ENCODE data around the gene PUS3.
"Not testable (repeated sequence)": the region's sequence is repeated elsewhere in the genome, so short reads cannot be mapped to it uniquely, and the experiment has no call there.

Gene PUS3

DNA sequence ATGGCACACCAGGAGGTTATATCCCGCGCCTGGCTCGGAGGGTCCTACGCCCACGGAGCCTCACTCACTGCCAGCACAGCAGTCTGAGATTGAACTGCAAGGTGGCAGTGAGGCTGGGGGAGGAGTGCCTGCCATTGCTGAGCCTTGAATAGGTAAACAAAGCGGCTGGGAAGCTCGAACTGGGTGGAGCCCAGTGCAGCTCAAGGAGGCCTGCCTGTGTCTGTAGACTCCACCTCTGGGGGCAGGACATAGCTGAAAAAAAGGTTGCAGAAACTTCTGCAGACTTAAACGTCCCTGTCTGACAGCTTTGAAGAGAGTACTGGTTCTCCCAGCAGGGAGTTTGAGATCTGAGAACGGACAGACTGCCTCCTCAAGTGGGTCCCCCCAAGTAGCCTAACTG is 45.3 kb downstream of the PUS3 start:
- not testable (repeated sequence) for DNase-seq

DNA sequence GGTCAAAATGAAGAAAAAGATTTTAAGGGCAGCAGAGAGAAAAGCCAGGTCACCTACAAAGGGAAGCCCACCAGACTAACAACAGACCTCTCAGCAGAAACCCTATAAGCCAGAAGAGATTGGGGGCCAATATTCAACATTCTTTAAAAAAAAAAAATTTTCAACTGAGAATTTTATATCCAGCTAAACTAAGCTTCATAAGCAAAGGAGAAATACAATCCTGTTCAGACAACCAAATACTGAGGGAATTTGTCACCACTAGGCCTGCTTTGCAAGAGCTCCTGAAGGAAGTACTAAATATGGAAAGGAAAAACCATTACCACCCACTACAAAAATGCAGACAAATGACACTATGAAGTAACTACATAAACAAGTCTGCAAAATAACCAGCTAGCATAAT is 56.8 kb downstream of the PUS3 start:
- no peak for DNase-seq
